HG03095 (cell line): ENCODE data around the gene GALNT18.

Source experiments
- ATAC-seq: cut with Tn5 transposase; IDR thresholded peaks from one replicate; pipeline ENCODE4 v1.9.1; 2021; ENCODE audit warnings: moderate library complexity; ENCODE audit not compliant: unreplicated experiment

The GALNT18 gene

GRCh38 chr11:11624926-11625325 is 3.1 kb upstream of the GALNT18 start:
- ATAC-seq: no peak

- ATAC-seq: no peak
These were observed 2.4 kb upstream of the GALNT18 start for GRCh38 chr11:11624204-11624603.

- ATAC-seq: no peak
These were observed 967 bp upstream of the GALNT18 start for GRCh38 chr11:11622772-11623171.

- no peak for ATAC-seq
These were observed 518 bp upstream of the GALNT18 start for GRCh38 chr11:11622340-11622706.

- ATAC-seq: no peak
These were observed 758 bp downstream of the GALNT18 start for GRCh38 chr11:11620921-11621572.

- ATAC-seq: no peak
These were observed 1.5 kb downstream of the GALNT18 start for GRCh38 chr11:11620173-11620920.

GRCh38 chr11:11618973-11619435 is 2.8 kb downstream of the GALNT18 start:
- ATAC-seq: no peak

GRCh38 chr11:11615086-11615485 is 6.7 kb downstream of the GALNT18 start:
- no peak for ATAC-seq

GRCh38 chr11:11612439-11612838 is 9.4 kb downstream of the GALNT18 start:
- no peak for ATAC-seq

- ATAC-seq: no peak
These were observed 10.4 kb downstream of the GALNT18 start for GRCh38 chr11:11611381-11611780.

- ATAC-seq: no peak
These were observed 13.0 kb downstream of the GALNT18 start for GRCh38 chr11:11608783-11609232.

- ATAC-seq: no peak
These were observed 14.0 kb downstream of the GALNT18 start for GRCh38 chr11:11607772-11608171.

GRCh38 chr11:11605821-11606450 is 15.9 kb downstream of the GALNT18 start:
- no peak for ATAC-seq

- ATAC-seq: no peak
These were observed 16.6 kb downstream of the GALNT18 start for GRCh38 chr11:11605181-11605580.

- ATAC-seq: no peak
These were observed 17.3 kb downstream of the GALNT18 start for GRCh38 chr11:11604370-11604990.

- ATAC-seq: no peak
These were observed 19.8 kb downstream of the GALNT18 start for GRCh38 chr11:11602011-11602410.

- ATAC-seq: no peak
These were observed 21.5 kb downstream of the GALNT18 start for GRCh38 chr11:11600288-11600687.

- no peak for ATAC-seq
These were observed 23.6 kb downstream of the GALNT18 start for GRCh38 chr11:11598243-11598642.

GRCh38 chr11:11594162-11594561 is 27.6 kb downstream of the GALNT18 start:
- ATAC-seq: no peak

GRCh38 chr11:11592146-11592684 is 29.6 kb downstream of the GALNT18 start:
- no peak for ATAC-seq

GRCh38 chr11:11589437-11589836 is 32.4 kb downstream of the GALNT18 start:
- no peak for ATAC-seq
